Naive thymus-derived CD4-positive, alpha-beta T cell (primary cell): Measurements from ENCODE around the gene MSLN. TPM values are rescaled to one million over a fixed set of nuclear protein-coding genes. Genes with fewer than 3 reads are reported as not detected.
A peak's percentile ranks its signal among the peaks of the same experiment; 100 is the strongest.

ENCODE experiments used
- ATAC-seq: fragments of 150-1000 bp; cut with Tn5 transposase; 2 replicates; pipeline ENCODE4 v1.10.0; 2021; ENCODE audit warnings: mild to moderate bottlenecking, moderate library complexity
- CTCF ChIA-PET: fragments of 350-600 bp; sonication (Branson Sonifier 250); formaldehyde crosslinking; loops from one replicate; lab custom pipeline; 2021; ENCODE audit warnings: antibody characterized with exemption; lab: Charles Lee
- POLR2A ChIA-PET: fragments of 350-600 bp; sonication (Branson Sonifier 250); formaldehyde crosslinking; loops from one replicate; lab custom pipeline; 2021; ENCODE audit warnings: antibody characterized with exemption, inconsistent platforms; lab: Charles Lee
- DNase-seq, 9 donors: peaks; one replicate each; pipeline versions ENCODE4 v3.0.0 to v3.0.0-alpha.2; 2020 to 2022; ENCODE audit warnings: mixed read lengths in 1 of 9
- H3K27ac ChIP-seq: one replicate; pipeline ENCODE4 v1.7.0; 2013; ENCODE audit warnings: mild to moderate bottlenecking, low read depth, low read length, moderate library complexity
- H3K27me3 ChIP-seq, 2 donors: one replicate each; pipeline ENCODE4 v1.7.0; 2013; ENCODE audit warnings: low read length in 2 of 2, mild to moderate bottlenecking in 2 of 2, moderate library complexity in 2 of 2; ENCODE audit not compliant: control insufficient read depth in 2 of 2, insufficient read depth in 2 of 2
- H3K36me3 ChIP-seq, 3 experiments: 1 replicate in 2 of 3; 2 replicates in 1 of 3; pipeline ENCODE4 v1.7.0; 2013; ENCODE audit warnings: low read length in 3 of 3, mild to moderate bottlenecking in 3 of 3, moderate library complexity in 1 of 3; ENCODE audit not compliant: insufficient read depth in 3 of 3, control insufficient read depth in 2 of 3
- H3K4me1 ChIP-seq, 2 donors: one replicate each; pipeline ENCODE4 v1.7.0; 2013; ENCODE audit warnings: low read length in 2 of 2, mild to moderate bottlenecking in 2 of 2, moderate library complexity in 1 of 2; ENCODE audit not compliant: control insufficient read depth in 2 of 2, insufficient read depth in 2 of 2
- H3K4me3 ChIP-seq: 2 replicates; pipeline ENCODE4 v1.7.0; 2013; ENCODE audit warnings: mild to moderate bottlenecking, low read length
- H3K9me3 ChIP-seq, 3 experiments: 1 replicate in 2 of 3; 2 replicates in 1 of 3; pipeline ENCODE4 v1.7.0; 2013; ENCODE audit warnings: low read length in 3 of 3; ENCODE audit not compliant: control insufficient read depth in 2 of 3
- H3K27ac Mint-ChIP-seq, 9 donors: one replicate each; pipeline ENCODE4 v1.8.0; 2020 to 2022; ENCODE audit warnings: mixed read lengths in 9 of 9, mild to moderate bottlenecking in 8 of 9, moderate library complexity in 5 of 9, inconsistent platforms in 2 of 9
- H3K27me3 Mint-ChIP-seq, 5 donors: one replicate each; pipeline ENCODE4 v1.8.0; 2021 to 2022; ENCODE audit warnings: mixed read lengths in 5 of 5, mild to moderate bottlenecking in 1 of 5
- H3K36me3 Mint-ChIP-seq, 5 donors: one replicate each; pipeline ENCODE4 v1.8.0; 2020 to 2022; ENCODE audit warnings: mixed read lengths in 5 of 5, mild to moderate bottlenecking in 3 of 5, inconsistent platforms in 1 of 5
- H3K4me1 Mint-ChIP-seq, 7 donors: one replicate each; pipeline ENCODE4 v1.8.0; 2020 to 2022; ENCODE audit warnings: mixed read lengths in 7 of 7, mild to moderate bottlenecking in 3 of 7, inconsistent platforms in 1 of 7
- H3K4me3 Mint-ChIP-seq, 10 donors: one replicate each; pipeline ENCODE4 v1.8.0; 2020 to 2022; ENCODE audit warnings: mild to moderate bottlenecking in 10 of 10, mixed read lengths in 10 of 10, moderate library complexity in 6 of 10, inconsistent platforms in 2 of 10
- H3K9me3 Mint-ChIP-seq, 11 donors: one replicate each; pipeline ENCODE4 v1.8.0; 2020 to 2022; ENCODE audit warnings: mixed read lengths in 11 of 11, mild to moderate bottlenecking in 4 of 11, inconsistent platforms in 1 of 11, moderate library complexity in 1 of 11
- intact Hi-C, 2 donors: fragments of 100-400 bp; cut with micrococcal nuclease; formaldehyde crosslinking; loops; one replicate each; pipeline ENCODE4 v1.15.1; 2023
- polyA plus RNA-seq, 2 donors: library from polyadenylated mRNA; unstranded; fragments of 300-500 nt; fragmentation: Illumina TruSeq; gene quantifications; one replicate each; pipeline ENCODE4 v1.2.3, GENCODE V29; 2021
- total RNA-seq, 6 experiments: library from RNA in 5 of 6; stranded (reverse) in 5 of 6; gene quantifications; 1 replicate in 5 of 6; 2 replicates in 1 of 6; pipeline ENCODE4 v1.2.3 and lab custom pipeline; 2021 to 2026

The MSLN gene
- total and polyA plus RNA-seq, 7 experiments from 2014 or later: 0.64 TPM; not detected in 6

GRCh38 chr16:804193-805048 lies 43.9 kb downstream of the MSLN start:
- Histone ChIP-seq H3K4me1 (peaks cover 0 to 9% of the 10 kb centered on the region in 2 donors), H3K4me3 (no peak overlapping the region), H3K36me3 (no peaks in the 10 kb centered on the region), H3K9me3 (no peaks in the 10 kb centered on the region), H3K27ac (no peak overlapping the region), H3K27me3 (no peaks in the 10 kb centered on the region)
- H3K4me3 Mint-ChIP-seq: peak overlapping the region in 2 of 10 donors; percentile 13 to 53
- POLR2A ChIA-PET: interaction anchor here (0.8 kb wide), 1 partner anchor 16 kb away, joined by 3 read pairs; the partner anchor contains the start of genes CHTF18 and RPUSD1
- peaks cover 0 to 12% (median 10%) of the 10 kb centered on the region in 7 donors for H3K4me1 Mint-ChIP-seq
- CTCF ChIA-PET: no interaction called here
- peaks cover 0 to 5% (median 0%) of the 10 kb centered on the region in 5 donors for H3K27me3 Mint-ChIP-seq
- ATAC-seq (no peak), DNase-seq (no peak)
- peak overlapping the region in 1 of 9 donors; percentile 52 for H3K27ac Mint-ChIP-seq
- no peaks in the 10 kb centered on the region for H3K9me3 Mint-ChIP-seq
- intact Hi-C loops: no loop called here
- peaks cover 0 to 4% (median 0%) of the 10 kb centered on the region in 5 donors for H3K36me3 Mint-ChIP-seq

GRCh38 chr16:805474-805873 lies 44.9 kb downstream of the MSLN start:
- Mint-ChIP-seq H3K4me1 (peaks cover 0 to 16% (median 12%) of the 10 kb centered on the region in 7 donors), H3K27me3 (peaks cover 0 to 6% (median 0%) of the 10 kb centered on the region in 5 donors), H3K9me3 (no peaks in the 10 kb centered on the region), H3K27ac (no peak overlapping the region), H3K4me3 (peak overlapping the region in 1 of 10 donors; percentile 41), H3K36me3 (peaks cover 0 to 4% (median 0%) of the 10 kb centered on the region in 5 donors)
- ATAC-seq (no peak), DNase-seq (no peak)
- Histone ChIP-seq H3K4me1 (peaks cover 0 to 9% of the 10 kb centered on the region in 2 donors), H3K27me3 (no peaks in the 10 kb centered on the region), H3K9me3 (no peaks in the 10 kb centered on the region), H3K4me3 (no peak overlapping the region), H3K27ac (no peak overlapping the region), H3K36me3 (no peaks in the 10 kb centered on the region)
- intact Hi-C loops: no loop called here
- ChIA-PET POLR2A (no interaction called here), CTCF (no interaction called here)

GRCh38 chr16:807347-808084 lies 47.0 kb downstream of the MSLN start:
- intact Hi-C loops: loop anchor here (1.0 to 2.0 kb wide), 3 partner anchors 19 to 171 kb away; partner anchors contain the start of genes CHTF18 (in 2 of the 2), LMF1 (in 2 of the 2), RPUSD1 (in 2 of the 2) and METTL26 (in 1 of the 2)
- H3K27me3 ChIP-seq: no peaks in the 10 kb centered on the region
- Mint-ChIP-seq H3K36me3 (peaks cover 0 to 4% (median 0%) of the 10 kb centered on the region in 5 donors), H3K4me1 (peaks cover 0 to 16% (median 12%) of the 10 kb centered on the region in 7 donors), H3K4me3 (peak overlapping the region; percentile 92 to 100 (median 95)), H3K27me3 (peaks cover 0 to 15% (median 5%) of the 10 kb centered on the region in 5 donors), H3K27ac (peak overlapping the region; percentile 92 to 98 (median 97)), H3K9me3 (peaks cover 0 to 3% (median 0%) of the 10 kb centered on the region in 11 donors)
- H3K36me3 ChIP-seq: no peaks in the 10 kb centered on the region
- ChIA-PET CTCF (interaction anchor here (0.7 kb wide), 1 partner anchor 1239 kb away, joined by 3 read pairs; no protein-coding TSS in a partner anchor), POLR2A (interaction anchor here (0.5 to 1.1 kb wide), 3 partner anchors 19 to 772 kb away, joined by 3 to 4 read pairs (median 3); partner anchors contain the start of gene CHTF18)
- no peaks in the 10 kb centered on the region for H3K9me3 ChIP-seq
- H3K4me3 ChIP-seq: peak overlapping the region; percentile 92
- DNase-seq (peak; percentile 53 to 89 (median 68)), ATAC-seq (peak; percentile 95)
- peak overlapping the region; percentile 88 for H3K27ac ChIP-seq
- H3K4me1 ChIP-seq: peaks cover 0 to 9% of the 10 kb centered on the region in 2 donors

- Histone ChIP-seq H3K4me1 (peaks cover 0 to 9% of the 10 kb centered on the region in 2 donors), H3K27me3 (no peaks in the 10 kb centered on the region), H3K4me3 (peak overlapping the region; percentile 92), H3K9me3 (no peaks in the 10 kb centered on the region), H3K27ac (peak overlapping the region; percentile 88), H3K36me3 (no peaks in the 10 kb centered on the region)
- DNase-seq (no peak), ATAC-seq (no peak)
- intact Hi-C loops: no loop called here
- ChIA-PET POLR2A (interaction anchor here (0.6 kb wide), 1 partner anchor 772 kb away, joined by 3 read pairs; no protein-coding TSS in a partner anchor), CTCF (interaction anchor here (0.6 kb wide), 1 partner anchor 295 kb away, joined by 4 read pairs; no protein-coding TSS in a partner anchor)
- Mint-ChIP-seq H3K4me1 (peaks cover 0 to 19% (median 14%) of the 10 kb centered on the region in 7 donors), H3K27me3 (peaks cover 4 to 19% (median 9%) of the 10 kb centered on the region in 5 donors), H3K4me3 (peak overlapping the region; percentile 92 to 100 (median 95)), H3K27ac (peak overlapping the region; percentile 92 to 98 (median 97)), H3K9me3 (peaks cover 0 to 3% (median 0%) of the 10 kb centered on the region in 11 donors), H3K36me3 (peaks cover 0 to 4% (median 0%) of the 10 kb centered on the region in 5 donors)
These were observed 47.5 kb downstream of the MSLN start for GRCh38 chr16:808085-808386.

- H3K27me3 ChIP-seq: no peaks in the 10 kb centered on the region
- H3K9me3 ChIP-seq: no peaks in the 10 kb centered on the region
- CTCF ChIA-PET: interaction anchor here (1.9 kb wide), 1 partner anchor 242 kb away, joined by 9 read pairs; no protein-coding TSS in a partner anchor
- peak; percentile 77 for ATAC-seq
- peak in 7 of 9 donors; percentile 28 to 65 (median 44) for DNase-seq
- H3K4me3 ChIP-seq: no peak overlapping the region
- no peaks in the 10 kb centered on the region for H3K36me3 Mint-ChIP-seq
- H3K4me1 Mint-ChIP-seq: peaks cover 0 to 13% (median 7%) of the 10 kb centered on the region in 7 donors
- H3K4me3 Mint-ChIP-seq: peak overlapping the region in 3 of 10 donors; percentile 21 to 40 (median 32)
- POLR2A ChIA-PET: no interaction called here
- no peak overlapping the region for H3K27ac ChIP-seq
- H3K4me1 ChIP-seq: peaks cover 0 to 4% of the 10 kb centered on the region in 2 donors
- H3K36me3 ChIP-seq: no peaks in the 10 kb centered on the region
- intact Hi-C loops: no loop called here
- H3K27ac Mint-ChIP-seq: peak overlapping the region in 1 of 9 donors; percentile 40
- peaks cover 11 to 30% (median 16%) of the 10 kb centered on the region in 5 donors for H3K27me3 Mint-ChIP-seq
- peaks cover 0 to 3% (median 0%) of the 10 kb centered on the region in 11 donors for H3K9me3 Mint-ChIP-seq
These were observed 52.8 kb downstream of the MSLN start for GRCh38 chr16:813204-813915.
